HK-2 (cell line): ENCODE measurements around the gene KAZN.

Source experiments
- DNase-seq: peaks from one replicate; pipeline ENCODE4 v3.0.0-alpha.2; 2018; ENCODE audit not compliant: unreplicated experiment

Gene KAZN

GRCh38 chr1:14647777-14648176, 49.3 kb downstream of the KAZN start:
- DNase-seq, result no peak

- no peak for DNase-seq
Measured at GRCh38 chr1:14648391-14648790, 49.9 kb downstream of the KAZN start.

- DNase-seq, result no peak
Measured at GRCh38 chr1:14648896-14649855, 50.7 kb downstream of the KAZN start.

GRCh38 chr1:14649976-14650375, 51.5 kb downstream of the KAZN start:
- DNase-seq, result no peak

- no peak for DNase-seq
Measured at GRCh38 chr1:14650951-14651350, 52.5 kb downstream of the KAZN start.

- DNase-seq, result no peak
Measured at GRCh38 chr1:14652840-14653239, 54.4 kb downstream of the KAZN start.

- DNase-seq, result no peak
Measured at GRCh38 chr1:14653461-14653960, 55.0 kb downstream of the KAZN start.

GRCh38 chr1:14654554-14654953, 56.1 kb downstream of the KAZN start:
- DNase-seq, result no peak

- no peak for DNase-seq
Measured at GRCh38 chr1:14655385-14655784, 56.9 kb downstream of the KAZN start.

GRCh38 chr1:14656384-14656937, 58.0 kb downstream of the KAZN start:
- DNase-seq, result no peak

GRCh38 chr1:14658642-14659041, 60.2 kb downstream of the KAZN start:
- DNase-seq, result no peak

GRCh38 chr1:14659913-14660312, 61.4 kb downstream of the KAZN start:
- no peak for DNase-seq

GRCh38 chr1:14660801-14661200, 62.3 kb downstream of the KAZN start:
- no peak for DNase-seq

GRCh38 chr1:14661222-14661621, 62.7 kb downstream of the KAZN start:
- no peak for DNase-seq

- no peak for DNase-seq
Measured at GRCh38 chr1:14662116-14662515, 63.6 kb downstream of the KAZN start.

GRCh38 chr1:14663773-14664172, 65.3 kb downstream of the KAZN start:
- DNase-seq, result no peak

GRCh38 chr1:14666373-14666772, 67.9 kb downstream of the KAZN start:
- DNase-seq, result no peak

- DNase-seq, result no peak
Measured at GRCh38 chr1:14666962-14667650, 68.6 kb downstream of the KAZN start.

GRCh38 chr1:14667651-14667984, 69.1 kb downstream of the KAZN start:
- DNase-seq, result no peak

- no peak for DNase-seq
Measured at GRCh38 chr1:14668538-14668937, 70.1 kb downstream of the KAZN start.

GRCh38 chr1:14672005-14672404, 73.5 kb downstream of the KAZN start:
- DNase-seq, result no peak

- DNase-seq, result no peak
Measured at GRCh38 chr1:14674030-14674429, 75.5 kb downstream of the KAZN start.

- no peak for DNase-seq
Measured at GRCh38 chr1:14676400-14676799, 77.9 kb downstream of the KAZN start.
